Measurements from ENCODE around the gene RAP1GAP2.

DNA sequence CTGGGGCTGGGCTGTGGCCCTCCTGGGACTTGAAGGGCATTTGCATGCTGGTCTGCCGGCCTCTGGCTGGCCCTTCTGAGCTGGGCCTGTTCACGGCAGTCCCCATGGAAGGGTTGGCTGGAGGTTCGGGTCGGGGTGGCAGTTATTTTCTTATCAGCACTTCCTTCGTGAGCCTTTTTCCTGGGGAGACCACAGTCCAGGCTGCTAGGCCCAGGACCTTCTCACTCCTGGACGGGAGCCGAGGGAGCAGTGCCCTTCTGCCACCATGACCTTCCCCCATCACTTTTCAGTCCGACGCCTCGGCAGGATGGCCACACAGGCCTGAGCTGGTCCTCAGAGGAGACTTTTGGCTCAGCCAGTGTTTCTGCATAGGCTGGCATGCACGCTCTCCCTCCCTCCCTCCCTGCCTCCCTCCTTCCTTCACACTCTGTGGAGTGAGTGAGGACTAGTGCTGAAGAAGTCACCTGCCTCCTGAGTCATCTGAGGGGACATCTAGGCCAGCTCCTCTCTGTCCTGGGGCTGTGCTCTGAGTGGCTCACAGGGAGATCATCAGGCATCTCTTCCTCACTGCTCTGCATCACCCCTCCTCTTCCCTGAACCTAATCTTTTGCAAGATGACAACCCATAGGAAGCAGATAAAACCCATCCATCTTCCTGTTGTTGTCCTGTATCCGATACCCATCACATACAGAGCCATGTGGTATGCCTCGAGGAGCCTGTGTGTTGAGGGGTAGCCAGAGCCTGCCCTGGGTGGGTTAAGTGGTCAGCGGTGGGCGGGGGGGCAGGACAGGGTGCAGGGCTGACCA is 109.7 kb downstream of the RAP1GAP2 start:
- TF ChIP-seq CEBPB (IDR thresholded peaks at IDR 0.05; ENCODE audit: low read depth, low read length) (no peak), EP300 (IDR thresholded peaks at IDR 0.05; ENCODE audit: borderline replicate concordance in 1 of 2, low read depth in 2 of 2, low read length in 2 of 2) (no peak), SRF (IDR thresholded peaks at IDR 0.05; ENCODE audit: low read depth, low read length) (no peak), SIRT6 (IDR thresholded peaks at IDR 0.05; ENCODE audit: low read length) (no peak)
